GM18507 (cell line): ENCODE measurements around the gene OBSCN.

Experiments used
- DNase-seq: peaks from one replicate; pipeline ENCODE4 v3.0.0; 2011; ENCODE audit warnings: low read depth; ENCODE audit not compliant: insufficient read length; ENCODE audit errors: extremely low spot score
- FAIRE-seq: peaks from 2 replicates; lab custom pipeline; 2011; peaks lifted over from hg19 to GRCh38; lab: Jason Lieb, UNC

The OBSCN gene

DNA sequence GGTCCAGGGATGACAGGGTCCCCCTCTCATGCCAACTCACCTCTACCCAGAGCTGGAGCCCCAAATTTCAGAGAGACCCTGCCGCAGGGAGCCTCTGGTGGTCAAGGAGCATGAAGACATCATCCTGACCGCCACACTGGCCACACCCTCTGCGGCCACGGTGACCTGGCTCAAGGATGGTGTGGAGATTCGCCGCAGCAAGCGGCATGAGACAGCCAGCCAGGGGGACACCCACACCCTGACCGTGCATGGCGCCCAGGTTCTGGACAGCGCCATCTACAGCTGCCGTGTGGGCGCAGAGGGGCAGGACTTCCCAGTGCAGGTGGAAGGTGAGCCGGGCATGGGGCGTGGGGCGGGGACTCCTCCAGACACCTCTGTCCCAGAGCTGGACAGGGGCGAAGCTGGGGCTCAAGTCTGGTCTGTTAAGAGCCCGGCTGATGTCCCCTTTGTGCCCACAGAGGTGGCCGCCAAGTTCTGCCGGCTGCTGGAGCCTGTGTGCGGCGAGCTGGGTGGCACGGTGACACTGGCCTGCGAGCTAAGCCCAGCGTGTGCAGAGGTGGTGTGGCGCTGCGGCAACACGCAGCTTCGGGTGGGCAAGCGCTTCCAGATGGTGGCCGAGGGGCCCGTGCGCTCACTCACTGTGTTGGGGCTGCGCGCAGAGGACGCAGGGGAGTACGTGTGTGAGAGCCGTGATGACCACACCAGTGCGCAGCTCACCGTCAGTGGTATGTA lies 66.0 kb downstream of the OBSCN start:
- DNase-seq (no peak), FAIRE-seq (no peak)

DNA sequence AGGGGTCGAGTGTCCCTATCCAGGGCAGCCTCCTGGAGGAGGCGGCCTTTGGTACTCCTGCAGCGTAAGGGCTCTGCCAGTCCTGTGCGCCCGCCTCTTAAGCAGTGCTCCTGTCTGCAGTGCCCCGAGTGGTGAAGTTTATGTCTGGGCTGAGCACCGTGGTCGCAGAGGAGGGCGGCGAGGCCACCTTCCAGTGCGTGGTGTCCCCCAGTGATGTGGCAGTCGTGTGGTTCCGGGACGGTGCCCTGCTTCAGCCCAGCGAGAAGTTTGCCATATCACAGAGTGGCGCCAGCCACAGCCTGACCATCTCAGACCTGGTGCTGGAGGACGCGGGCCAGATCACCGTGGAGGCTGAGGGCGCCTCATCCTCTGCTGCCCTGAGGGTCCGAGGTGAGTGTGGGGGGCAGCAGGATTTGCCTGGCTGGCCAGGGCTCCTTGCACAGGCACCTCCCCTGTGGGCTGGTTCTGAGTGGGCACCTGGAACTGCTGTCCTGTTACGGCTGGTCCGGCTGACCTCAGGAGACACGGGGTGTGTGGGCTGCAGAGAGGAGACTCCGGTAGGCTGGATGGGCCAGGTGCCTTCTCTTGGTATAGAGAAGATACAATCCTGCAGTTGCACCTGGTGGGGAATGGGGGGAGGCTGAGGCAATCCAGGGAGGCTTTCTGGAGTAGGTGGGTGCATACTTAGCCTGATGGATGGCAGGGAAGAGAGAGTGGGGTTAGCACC lies 66.8 kb downstream of the OBSCN start:
- no peak for FAIRE-seq
- DNase-seq: no peak

DNA sequence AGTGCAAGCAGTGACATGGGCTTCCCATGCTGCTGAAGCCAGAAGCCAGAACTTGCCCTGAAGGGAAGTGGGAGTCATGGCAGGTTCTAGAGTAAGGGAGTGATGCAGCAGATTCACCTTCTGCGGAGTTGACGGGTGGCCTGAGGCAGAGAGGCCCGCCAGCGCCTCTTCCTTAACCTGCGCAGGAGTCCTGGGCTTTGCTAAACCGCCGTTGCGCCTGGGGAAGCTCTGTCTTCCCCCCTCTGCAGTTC lies 67.3 kb downstream of the OBSCN start:
- DNase-seq: no peak

DNA sequence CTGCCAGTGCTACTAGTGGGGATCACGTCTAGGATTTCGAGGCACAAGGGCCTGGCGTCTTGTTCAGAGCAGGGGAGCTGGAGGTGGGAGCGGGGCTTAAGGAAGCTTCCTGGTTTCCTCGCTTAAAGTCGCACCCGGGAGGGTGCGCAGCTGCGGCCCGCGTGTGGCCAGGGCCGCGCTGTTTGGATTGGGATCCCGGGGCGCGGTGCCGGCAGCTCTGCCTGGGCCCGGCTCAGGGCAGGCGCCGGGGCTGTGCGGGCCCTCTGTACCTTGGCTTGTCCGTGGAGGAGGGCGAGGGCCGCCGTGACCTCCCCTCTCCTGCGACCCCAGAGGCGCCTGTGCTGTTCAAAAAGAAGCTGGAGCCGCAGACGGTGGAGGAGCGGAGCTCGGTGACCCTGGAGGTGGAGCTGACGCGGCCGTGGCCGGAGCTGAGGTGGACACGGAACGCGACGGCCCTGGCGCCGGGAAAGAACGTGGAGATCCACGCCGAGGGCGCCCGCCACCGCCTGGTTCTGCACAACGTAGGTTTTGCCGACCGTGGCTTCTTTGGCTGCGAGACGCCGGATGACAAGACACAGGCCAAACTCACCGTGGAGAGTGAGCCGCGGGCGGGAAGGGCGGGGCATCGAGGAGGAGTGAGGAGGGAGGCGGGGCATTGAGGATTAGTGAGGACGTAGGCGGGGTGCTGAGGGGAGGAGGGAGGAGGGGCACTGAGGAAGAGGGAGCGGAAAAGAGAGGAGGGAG lies 67.8 kb downstream of the OBSCN start:
- peak; percentile 83 for FAIRE-seq
- peak; percentile 71 for DNase-seq

More for the DNA sequence above, 67.3 kb downstream of the OBSCN start:
- FAIRE-seq: no peak

DNA sequence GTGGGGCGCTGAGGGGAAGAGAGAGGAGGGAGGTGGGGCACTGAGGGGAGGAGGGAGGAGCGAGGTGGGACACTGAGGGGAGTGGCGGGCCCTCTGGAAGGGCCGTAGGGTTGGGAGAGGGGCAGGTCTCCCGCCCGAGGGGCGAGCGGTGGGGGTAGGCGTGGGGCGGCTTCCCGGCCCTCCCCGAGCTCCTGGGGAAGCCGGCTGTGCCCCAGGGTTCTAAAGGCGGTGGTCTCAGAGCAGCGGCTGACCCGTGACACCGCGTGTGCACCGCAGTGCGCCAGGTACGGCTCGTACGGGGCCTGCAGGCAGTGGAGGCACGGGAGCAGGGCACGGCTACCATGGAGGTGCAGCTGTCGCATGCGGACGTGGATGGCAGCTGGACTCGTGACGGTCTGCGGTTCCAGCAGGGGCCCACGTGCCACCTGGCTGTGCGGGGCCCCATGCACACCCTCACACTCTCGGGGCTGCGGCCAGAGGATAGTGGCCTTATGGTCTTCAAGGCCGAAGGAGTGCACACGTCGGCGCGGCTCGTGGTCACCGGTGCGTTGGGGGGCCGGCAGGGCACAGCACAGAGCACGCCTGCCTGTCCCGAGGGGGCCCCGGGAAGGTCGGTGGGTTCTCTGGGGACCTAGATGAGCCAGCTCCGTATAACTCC lies 68.5 kb downstream of the OBSCN start:
- no peak for FAIRE-seq
- DNase-seq: no peak

DNA sequence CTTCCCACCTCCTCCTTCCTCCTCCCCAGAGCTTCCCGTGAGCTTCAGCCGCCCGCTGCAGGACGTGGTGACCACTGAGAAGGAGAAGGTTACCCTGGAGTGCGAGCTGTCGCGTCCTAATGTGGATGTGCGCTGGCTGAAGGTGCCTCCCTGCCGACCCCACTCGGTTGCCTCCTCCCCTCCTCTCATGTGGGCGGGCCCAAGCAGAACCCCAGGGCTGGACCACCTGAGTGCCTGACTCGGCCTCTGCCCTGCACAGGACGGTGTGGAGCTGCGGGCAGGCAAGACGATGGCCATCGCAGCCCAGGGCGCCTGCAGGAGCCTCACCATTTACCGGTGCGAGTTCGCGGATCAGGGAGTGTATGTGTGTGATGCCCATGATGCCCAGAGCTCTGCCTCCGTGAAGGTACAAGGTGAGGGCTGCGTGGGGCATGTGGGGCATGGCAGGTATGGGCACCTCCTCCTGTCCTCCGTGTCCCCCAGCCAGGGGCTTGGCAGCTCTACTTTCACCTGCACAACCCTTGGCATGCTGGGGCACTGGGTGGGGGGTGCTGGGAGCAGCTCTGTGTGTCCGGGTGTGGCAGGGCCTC lies 69.2 kb downstream of the OBSCN start:
- FAIRE-seq: no peak
- no peak for DNase-seq

DNA sequence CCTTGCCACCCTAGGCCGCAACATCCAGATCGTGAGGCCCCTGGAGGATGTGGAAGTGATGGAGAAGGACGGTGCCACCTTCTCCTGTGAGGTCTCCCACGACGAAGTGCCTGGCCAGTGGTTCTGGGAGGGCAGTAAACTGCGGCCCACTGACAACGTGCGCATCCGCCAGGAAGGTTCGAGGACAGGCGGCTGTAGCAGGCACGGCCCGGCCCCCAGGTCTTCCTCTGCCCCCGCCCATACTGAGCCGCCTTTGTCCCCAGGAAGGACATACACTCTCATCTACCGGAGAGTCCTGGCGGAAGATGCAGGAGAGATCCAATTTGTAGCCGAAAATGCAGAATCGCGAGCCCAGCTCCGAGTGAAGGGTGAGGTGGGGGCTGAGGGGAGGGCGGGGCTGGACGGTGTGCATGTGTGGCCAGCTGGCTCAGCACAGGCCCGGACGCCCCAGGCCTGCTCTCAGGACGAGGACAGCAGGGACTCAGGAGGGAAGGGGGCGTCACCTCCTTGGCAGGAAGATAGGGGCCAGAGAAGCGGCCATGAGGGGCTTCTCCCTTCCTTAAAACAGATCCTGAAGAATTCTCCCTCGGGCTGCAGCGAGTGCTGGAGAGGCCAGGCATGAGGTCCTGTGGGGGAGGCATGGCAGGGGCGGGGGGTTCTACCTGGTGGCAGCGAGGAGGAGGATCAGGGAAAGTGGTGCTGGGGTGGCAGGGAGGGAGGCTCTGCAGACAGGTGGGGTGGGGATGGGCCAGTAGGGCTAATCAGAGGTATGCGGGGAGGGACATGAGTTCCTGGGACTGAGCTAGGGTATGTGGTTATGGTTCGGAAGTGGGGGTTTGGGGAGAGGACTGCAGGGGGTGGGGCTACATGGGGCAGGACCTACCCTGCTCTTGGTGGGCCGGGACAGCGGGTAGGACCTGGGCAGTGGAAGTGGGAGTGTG lies 69.9 kb downstream of the OBSCN start:
- no peak for DNase-seq

DNA sequence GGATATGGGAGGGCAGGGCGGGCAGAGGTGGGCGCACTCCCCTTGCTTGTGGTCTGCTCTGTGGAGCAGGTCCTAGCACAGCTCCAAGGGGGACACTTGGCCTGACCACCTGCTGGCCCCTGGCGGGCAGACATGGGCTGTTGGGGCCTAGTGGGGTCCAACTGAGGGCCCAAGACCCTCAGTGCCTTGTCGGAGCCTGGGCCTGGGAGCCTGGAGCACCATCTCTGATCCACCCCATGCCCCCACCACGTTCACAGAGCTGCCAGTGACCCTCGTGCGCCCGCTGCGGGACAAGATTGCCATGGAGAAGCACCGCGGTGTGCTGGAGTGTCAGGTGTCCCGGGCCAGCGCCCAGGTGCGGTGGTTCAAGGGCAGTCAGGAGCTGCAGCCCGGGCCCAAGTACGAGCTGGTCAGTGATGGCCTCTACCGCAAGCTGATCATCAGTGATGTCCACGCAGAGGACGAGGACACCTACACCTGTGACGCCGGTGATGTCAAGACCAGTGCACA lies 70.6 kb downstream of the OBSCN start:
- FAIRE-seq (no peak), DNase-seq (no peak)

More for the DNA sequence above, 69.9 kb downstream of the OBSCN start:
- no peak for FAIRE-seq

DNA sequence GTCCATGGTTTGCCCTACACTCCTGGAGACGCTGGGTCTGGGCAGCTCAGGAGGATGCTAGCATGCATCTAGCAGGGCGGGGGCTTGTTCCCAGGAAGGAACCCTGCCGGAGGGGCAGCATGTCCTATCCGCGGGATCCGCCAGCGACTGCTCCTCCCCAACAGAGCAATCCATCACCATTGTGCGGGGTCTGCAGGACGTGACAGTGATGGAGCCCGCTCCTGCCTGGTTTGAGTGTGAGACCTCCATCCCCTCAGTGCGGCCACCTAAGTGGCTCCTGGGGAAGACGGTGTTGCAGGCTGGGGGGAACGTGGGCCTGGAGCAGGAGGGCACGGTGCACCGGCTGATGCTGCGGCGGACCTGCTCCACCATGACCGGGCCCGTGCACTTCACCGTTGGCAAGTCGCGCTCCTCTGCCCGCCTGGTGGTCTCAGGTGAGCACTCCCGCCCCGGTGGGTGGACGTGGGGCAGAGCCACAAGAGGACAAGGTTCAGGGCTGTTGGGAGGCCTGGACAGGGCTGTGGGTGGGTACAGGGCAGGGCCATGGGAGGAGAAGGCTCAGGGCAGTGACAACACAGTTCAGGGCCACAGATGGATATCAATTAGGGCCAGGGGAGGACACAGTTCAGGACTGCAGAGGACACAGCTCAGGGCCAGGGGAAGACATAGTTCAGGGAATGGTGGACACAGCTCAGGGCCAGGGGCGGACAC lies 71.3 kb downstream of the OBSCN start:
- FAIRE-seq (no peak), DNase-seq (no peak)

DNA sequence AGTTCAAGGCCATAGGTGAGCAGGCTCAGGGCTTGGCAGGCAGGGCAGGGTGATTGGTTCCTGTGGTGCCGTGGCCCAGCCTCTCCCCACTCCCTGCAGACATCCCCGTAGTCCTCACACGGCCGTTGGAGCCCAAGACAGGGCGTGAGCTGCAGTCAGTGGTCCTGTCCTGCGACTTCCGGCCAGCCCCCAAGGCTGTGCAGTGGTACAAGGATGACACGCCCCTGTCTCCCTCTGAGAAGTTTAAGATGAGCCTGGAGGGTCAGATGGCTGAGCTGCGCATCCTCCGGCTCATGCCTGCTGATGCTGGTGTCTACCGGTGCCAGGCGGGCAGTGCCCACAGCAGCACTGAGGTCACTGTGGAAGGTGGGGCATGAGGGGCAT lies 71.9 kb downstream of the OBSCN start:
- FAIRE-seq: no peak
- DNase-seq: no peak

DNA sequence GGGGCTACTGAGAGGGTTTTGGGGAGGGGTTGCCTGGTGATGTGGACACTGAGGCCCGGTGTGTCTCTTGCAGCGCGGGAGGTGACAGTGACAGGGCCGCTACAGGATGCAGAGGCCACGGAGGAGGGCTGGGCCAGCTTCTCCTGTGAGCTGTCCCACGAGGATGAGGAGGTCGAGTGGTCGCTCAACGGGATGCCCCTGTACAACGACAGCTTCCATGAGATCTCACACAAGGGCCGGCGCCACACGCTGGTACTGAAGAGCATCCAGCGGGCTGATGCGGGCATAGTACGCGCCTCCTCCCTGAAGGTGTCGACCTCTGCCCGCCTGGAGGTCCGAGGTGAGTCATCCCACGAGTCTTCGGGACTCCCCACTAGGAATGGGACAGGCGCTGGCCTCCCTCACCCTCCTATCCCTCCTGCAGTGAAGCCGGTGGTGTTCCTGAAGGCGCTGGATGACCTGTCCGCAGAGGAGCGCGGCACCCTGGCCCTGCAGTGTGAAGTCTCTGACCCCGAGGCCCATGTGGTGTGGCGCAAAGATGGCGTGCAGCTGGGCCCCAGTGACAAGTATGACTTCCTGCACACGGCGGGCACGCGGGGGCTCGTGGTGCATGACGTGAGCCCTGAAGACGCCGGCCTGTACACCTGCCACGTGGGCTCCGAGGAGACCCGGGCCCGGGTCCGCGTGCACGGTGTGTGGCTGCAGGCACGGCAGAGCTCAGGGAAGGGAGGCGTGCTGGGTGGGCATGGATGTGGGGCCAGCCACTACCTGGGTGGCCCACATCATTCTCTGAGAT lies 72.5 kb downstream of the OBSCN start:
- DNase-seq (no peak), FAIRE-seq (no peak)

DNA sequence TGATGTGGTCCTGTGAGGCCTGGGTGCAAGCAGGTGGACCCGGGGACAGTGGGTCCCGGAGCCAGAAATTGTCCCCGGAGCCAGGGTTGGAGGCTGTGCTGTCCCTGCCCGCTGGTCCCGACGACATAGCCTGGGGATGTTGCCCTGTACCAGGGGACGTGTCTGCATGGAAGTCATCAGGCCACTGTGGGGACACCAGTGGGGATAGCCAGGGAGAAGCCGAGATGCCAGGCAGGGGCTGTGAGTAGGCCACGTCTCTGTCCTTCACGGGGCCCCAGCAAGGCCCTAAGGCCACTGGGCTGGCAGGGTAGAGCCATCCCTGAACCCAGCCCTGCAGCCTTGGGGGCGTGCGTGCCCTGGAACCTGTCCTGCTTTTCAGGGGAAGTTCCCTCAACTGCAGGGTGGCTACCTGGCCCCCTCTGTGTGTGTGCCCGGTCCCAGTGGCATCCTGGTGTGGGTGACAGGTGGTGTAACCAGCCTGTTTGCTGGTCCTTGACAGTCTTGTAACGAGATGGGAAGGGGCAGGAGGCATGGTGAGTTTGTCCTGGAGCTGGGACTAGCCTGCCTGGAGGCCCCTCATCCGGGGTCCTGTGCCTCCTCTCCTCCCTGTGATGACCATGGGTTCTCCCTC lies 73.2 kb downstream of the OBSCN start:
- DNase-seq: no peak
- no peak for FAIRE-seq

DNA sequence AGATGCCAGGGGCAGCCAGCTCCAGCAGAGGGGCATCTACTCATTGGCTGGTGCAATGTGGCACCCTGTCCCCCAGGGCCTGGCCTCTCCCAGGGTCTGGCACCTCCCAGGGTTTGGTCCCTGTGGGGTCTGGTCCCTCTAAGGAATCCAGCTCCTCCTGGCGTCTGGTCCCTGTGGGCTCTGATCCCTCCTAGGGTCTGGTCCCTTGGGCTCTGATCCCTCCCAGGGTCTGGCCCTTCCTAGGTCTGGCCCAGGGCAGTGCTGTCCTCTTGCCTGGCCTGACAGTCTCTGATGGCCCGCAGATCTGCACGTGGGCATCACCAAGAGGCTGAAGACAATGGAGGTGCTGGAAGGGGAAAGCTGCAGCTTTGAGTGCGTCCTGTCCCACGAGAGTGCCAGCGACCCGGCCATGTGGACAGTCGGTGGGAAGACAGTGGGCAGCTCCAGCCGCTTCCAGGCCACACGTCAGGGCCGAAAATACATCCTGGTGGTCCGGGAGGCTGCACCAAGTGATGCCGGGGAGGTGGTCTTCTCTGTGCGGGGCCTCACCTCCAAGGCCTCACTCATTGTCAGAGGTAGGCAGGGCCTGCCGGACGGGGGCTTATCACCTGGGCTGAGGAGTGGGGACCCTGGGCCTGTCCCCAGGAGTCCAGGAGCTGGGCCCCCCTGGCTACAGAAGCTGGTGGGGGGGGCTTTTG lies 73.9 kb downstream of the OBSCN start:
- no peak for DNase-seq
- no peak for FAIRE-seq

DNA sequence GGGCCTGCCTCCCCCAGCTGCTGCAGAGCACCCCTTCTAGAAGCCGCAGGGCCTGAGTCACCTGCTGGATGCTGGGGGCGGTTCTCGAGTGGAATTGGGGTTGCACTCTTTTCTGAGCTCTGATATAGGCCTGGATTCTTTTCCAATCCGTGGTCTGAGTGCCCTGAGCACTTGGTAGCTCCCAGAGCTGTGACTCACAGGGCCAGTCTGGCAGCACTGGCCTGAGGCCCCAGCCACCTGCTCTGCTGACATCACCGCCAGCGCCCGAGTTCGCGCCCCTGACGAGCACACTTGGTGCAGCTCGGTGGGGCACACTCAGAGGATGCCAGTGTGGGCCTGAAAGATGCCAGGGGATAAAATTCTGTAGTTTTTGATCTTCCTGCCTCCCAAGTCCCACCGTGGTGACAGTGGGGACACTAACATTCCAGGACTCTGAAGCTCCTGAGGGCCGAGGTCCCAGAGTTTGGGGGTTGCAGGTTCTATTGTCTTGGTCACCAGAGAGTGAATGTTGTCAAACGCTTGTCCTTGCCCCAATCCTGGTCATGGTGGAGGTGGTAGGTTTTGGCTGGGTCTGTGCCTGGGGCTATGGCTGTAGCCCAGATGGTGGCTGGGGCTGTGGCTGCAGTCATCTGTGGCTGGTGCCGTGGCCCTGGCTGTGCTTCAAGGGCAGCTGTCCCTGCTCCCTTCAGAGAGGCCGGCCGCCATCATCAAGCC lies 74.6 kb downstream of the OBSCN start:
- no peak for DNase-seq

DNA sequence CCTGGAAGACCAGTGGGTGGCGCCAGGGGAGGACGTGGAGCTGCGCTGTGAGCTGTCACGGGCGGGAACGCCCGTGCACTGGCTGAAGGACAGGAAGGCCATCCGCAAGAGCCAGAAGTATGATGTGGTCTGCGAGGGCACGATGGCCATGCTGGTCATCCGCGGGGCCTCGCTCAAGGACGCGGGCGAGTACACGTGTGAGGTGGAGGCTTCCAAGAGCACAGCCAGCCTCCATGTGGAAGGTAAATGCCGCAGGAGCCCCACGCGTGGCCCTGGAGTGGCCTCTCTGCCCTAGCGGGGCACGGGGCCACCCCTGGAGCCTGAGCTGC lies 75.2 kb downstream of the OBSCN start:
- DNase-seq: no peak

More for the DNA sequence above, 74.6 kb downstream of the OBSCN start:
- FAIRE-seq: no peak

More for the DNA sequence above, 75.2 kb downstream of the OBSCN start:
- no peak for FAIRE-seq
